Pons (tissue), 1 donor: Measurements from ENCODE around the gene CFAP65.

Experiments used
- DNase-seq: peaks from one replicate; pipeline ENCODE4 v3.0.0-alpha.2; 2016; ENCODE audit warnings: low spot score

Gene CFAP65

GRCh38 chr2:219041252-219041651 lies at the start of gene CFAP65:
Gene CFAP65 (minus strand): TSS chr2:219041516. CDS start chr2:219039048, 2,468 bp downstream.
- peak; percentile 51 for DNase-seq

GRCh38 chr2:219090436-219091299 lies 49.4 kb upstream of the CFAP65 start:
- DNase-seq: no peak

- DNase-seq: no peak
Observed at GRCh38 chr2:219089330-219089729, 48.0 kb upstream of the CFAP65 start.

GRCh38 chr2:219087848-219088247 lies 46.5 kb upstream of the CFAP65 start:
- DNase-seq: no peak

- DNase-seq: no peak
Observed at GRCh38 chr2:219087361-219087760, 46.0 kb upstream of the CFAP65 start.

- DNase-seq: peak; percentile 9
Observed at GRCh38 chr2:219086196-219086595, 44.9 kb upstream of the CFAP65 start.

GRCh38 chr2:219084791-219085190 lies 43.5 kb upstream of the CFAP65 start:
- no peak for DNase-seq

GRCh38 chr2:219082332-219082958 lies 41.1 kb upstream of the CFAP65 start:
- no peak for DNase-seq

- no peak for DNase-seq
Observed at GRCh38 chr2:219081701-219082331, 40.5 kb upstream of the CFAP65 start.

- DNase-seq: no peak
Observed at GRCh38 chr2:219081096-219081495, 39.8 kb upstream of the CFAP65 start.

- DNase-seq: no peak
Observed at GRCh38 chr2:219079417-219079816, 38.1 kb upstream of the CFAP65 start.

GRCh38 chr2:219078951-219079350 lies 37.6 kb upstream of the CFAP65 start:
- no peak for DNase-seq

- no peak for DNase-seq
Observed at GRCh38 chr2:219078126-219078525, 36.8 kb upstream of the CFAP65 start.

- DNase-seq: no peak
Observed at GRCh38 chr2:219076253-219076652, 34.9 kb upstream of the CFAP65 start.

- DNase-seq: peak; percentile 58
Observed at GRCh38 chr2:219073413-219074129, 32.3 kb upstream of the CFAP65 start.

GRCh38 chr2:219072741-219073250 lies 31.5 kb upstream of the CFAP65 start:
- no peak for DNase-seq

- DNase-seq: no peak
Observed at GRCh38 chr2:219071131-219071816, 30.0 kb upstream of the CFAP65 start.

GRCh38 chr2:219065484-219065883 lies 24.2 kb upstream of the CFAP65 start:
- DNase-seq: no peak

GRCh38 chr2:219062081-219062480 lies 20.8 kb upstream of the CFAP65 start:
- no peak for DNase-seq

GRCh38 chr2:219060821-219061791 lies 19.8 kb upstream of the CFAP65 start, which contains the start of gene IHH:
Gene IHH (minus strand): TSS chr2:219060921. CDS start chr2:219060467, 454 bp downstream.
- no peak for DNase-seq
